NCI-H2081 (cell line): ENCODE results near the gene TMEM134.

Source experiments
- DNase-seq, 2 experiments: peaks; one replicate each; lab custom pipeline; 2025; lab: John Stamatoyannopoulos, UW

The TMEM134 gene

GRCh38 chr11:67422891-67423290 is 46.2 kb downstream of the TMEM134 start:
- DNase-seq: no peak

GRCh38 chr11:67421430-67422031 is 47.5 kb downstream of the TMEM134 start:
- no peak for DNase-seq

- peak; percentile 83 to 92 for DNase-seq
Observed at GRCh38 chr11:67420646-67421429, 48.2 kb downstream of the TMEM134 start.

DNA sequence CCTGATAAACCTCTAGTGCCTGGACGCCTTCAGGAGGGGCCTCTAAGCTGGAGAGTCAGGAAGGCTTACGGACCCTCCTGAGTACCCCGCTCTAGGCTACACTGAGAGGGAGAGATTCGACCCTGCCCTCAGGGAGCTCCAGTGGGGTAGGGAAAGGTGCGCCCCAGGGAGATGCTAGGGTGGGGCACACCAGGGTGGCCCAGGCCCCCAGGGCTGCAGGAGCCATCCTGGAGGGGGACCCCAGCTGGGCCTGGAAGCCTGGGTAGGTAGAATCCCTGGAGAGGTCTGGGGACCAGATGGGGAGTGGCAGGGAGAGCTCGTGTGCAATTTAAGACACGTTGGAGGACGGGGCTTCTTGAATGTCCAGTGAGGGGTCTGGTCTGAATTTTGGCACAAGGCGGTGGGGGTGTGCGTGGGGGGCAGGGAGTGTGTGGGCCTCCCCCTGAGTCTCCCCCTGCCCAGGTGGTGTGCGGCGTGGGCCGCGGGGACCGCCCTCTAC is 48.9 kb downstream of the TMEM134 start:
- DNase-seq: no peak

- DNase-seq: no peak
Observed at GRCh38 chr11:67419325-67420049, 49.6 kb downstream of the TMEM134 start.

DNA sequence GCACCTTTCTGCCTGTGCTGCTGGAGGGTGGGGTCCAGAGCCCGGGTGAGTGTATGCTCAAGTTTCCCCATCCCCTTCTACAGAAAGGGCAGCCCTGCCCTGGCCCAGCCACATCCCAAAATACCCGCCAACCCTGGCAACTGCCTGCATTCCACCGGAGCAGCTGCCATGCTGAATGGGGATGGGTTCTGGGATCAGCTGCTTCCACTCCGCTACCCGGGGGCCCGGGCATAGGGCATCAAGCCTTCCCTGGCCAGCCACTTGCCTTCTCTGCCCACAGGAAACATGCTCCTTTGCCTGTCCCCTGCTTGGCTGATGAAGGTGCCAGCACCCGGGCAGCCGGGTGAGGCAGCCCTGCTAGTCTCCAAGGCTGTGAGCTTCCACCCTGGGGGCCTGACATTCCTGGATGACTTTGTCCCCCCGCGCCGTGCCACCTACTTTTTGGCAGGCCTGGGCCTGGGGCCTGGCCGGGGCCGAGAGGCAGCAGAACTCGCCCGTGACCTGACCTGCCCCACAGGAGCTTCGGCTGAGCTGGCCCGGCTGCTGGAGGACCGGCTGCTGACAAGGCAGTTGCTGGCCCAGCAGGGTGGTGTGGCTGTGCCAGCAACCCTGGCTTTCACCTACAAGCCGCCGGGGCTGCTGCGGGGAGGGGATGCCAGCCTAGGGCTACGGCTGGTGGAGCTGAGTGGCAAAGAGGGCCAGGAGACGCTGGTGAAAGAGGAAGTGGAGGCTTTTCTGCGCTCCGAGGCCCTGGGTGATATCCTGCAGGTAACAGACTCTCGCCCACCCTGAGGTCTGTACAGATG is 50.4 kb downstream of the TMEM134 start:
- peak; percentile 40 to 66 for DNase-seq

DNA sequence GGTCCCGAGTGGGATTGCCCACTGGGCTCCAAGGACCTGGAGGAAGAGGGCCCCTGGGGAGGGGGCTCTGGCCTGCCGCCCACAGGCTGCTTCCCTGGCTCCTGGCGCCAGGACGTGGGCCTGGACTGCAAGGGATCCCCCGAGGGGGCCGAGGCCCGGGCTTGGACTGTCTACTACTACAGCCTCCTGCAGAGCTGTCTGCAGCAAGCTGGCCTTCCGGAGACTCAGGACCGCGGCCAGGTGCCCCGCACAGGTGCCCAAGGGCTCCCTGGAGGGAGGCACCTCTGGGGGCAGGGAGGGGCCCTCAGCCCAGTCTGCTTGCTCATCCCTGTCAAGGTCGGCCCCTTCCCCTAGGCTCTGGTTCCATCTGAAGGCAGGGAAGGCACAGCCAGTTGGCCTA is 51.6 kb downstream of the TMEM134 start:
- DNase-seq: no peak

DNA sequence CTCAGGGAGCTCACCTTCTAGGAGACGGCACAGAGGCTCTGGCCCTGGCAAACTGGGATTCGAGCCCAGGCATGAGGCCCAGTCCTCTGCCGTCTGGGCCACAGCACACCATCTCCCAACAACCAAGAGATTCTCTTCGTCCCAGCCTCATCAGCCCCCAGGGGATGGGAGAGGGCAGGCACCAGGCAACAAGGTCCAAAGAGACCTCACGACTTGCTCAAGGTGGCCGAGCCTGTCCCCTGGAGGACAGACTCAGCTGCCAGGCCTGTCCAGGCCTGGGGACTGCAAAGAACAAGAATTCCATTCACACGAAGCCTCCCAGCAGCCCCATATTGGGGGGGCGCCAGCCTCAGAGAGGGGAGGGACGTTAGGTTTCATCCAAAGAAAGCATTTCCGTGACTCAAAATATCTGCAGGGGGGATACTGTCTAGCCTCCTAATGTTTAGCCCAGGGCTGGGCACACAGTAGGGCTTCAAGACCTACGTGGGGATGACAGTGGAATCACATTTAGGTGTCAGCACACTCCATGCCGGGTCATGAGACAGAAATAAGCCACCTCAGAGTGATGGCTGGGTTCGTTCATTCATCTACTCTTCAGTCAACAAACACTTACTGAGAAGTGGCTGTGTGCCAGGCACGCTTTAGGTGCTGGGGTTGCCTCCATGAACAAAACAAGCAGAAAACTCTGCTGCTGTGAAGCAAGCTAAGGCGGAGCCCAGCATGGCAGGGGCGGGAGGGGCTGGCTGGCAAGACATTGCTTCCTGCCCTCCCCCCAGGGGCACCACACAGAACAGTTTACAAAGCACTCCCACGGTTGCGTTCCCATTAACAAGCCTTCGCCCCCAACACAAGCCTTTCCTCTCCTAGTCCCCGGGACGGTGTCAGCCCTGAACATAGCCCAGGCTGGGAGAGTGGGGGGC is 52.4 kb downstream of the TMEM134 start:
- DNase-seq: peak; percentile 70 to 87

GRCh38 chr11:67415501-67416304 is 53.3 kb downstream of the TMEM134 start, which contains the start of gene CARNS1:
Gene CARNS1, plus strand, starts transcription at chr11:67415678. Its CDS starts 522 bp downstream, at chr11:67416200.
- DNase-seq: no peak

- DNase-seq: no peak
Observed at GRCh38 chr11:67413266-67413849, 55.7 kb downstream of the TMEM134 start.

DNA sequence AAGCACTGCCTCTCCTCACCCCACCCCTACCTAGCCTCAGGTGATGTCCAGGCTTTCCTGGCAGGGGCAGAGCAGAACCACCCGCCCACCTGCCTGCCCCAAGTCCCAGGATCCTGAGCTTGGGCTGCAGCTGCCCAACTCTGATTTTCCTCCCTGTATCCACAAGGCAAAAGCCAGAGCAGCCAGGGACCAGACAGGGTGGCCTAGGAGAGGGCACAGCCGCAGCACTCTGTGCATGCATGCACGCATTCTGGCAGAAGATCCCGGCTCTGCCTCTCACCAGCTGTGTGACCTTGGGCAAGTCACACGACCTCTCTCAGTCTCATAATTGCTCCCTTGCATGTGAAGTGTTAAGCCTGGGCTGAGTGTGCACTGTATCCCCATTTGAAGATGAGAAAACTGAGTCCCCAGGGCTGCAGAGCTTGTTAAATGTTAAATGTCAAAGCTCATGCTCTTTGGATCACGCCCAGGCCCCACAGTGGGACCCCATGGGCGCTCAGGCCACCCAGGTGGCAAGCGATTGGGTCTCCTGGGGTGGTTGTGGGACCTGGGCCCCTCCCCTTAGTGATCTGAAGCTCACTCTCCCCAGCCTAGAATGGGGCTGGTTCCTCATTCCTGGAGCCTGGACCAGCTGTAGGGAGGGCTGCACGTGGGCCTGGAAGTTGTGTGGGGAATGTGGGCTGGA is 56.4 kb downstream of the TMEM134 start:
- no peak for DNase-seq

GRCh38 chr11:67411785-67412152 is 57.3 kb downstream of the TMEM134 start:
- DNase-seq: no peak
